HCT116 (cell line): ENCODE measurements around the gene CNOT10.

Experiments
- CEBPB ChIP-seq: IDR thresholded peaks from 2 replicates; pipeline ENCODE4 v1.6.1; 2012; ENCODE audit warnings: low read depth
- CTCF ChIP-seq, 3 experiments: fragments of 200-600 bp in 1 of 3; sonication (generic) in 1 of 3; IDR thresholded peaks in 2 of 3; conservative IDR thresholded peaks in 1 of 3; 2 replicates each; pipeline ENCODE4 v1.5.1; 2012 to 2017; ENCODE audit warnings: low read depth in 2 of 3, low read length in 2 of 3, antibody characterized with exemption in 1 of 3, borderline replicate concordance in 1 of 3, control low read depth in 1 of 3, mild to moderate bottlenecking in 1 of 3, mixed read lengths in 1 of 3, mixed run types in 1 of 3, moderate library complexity in 1 of 3; ENCODE audit not compliant: insufficient read depth in 1 of 3
- ELF1 ChIP-seq: IDR thresholded peaks from 2 replicates; pipeline ENCODE4 v1.6.1; 2012; ENCODE audit warnings: low read depth, borderline replicate concordance
- EZH2phosphoT487 ChIP-seq: fragments of 200-600 bp; IDR thresholded peaks from 2 replicates; pipeline ENCODE4 v1.6.1; 2018; ENCODE audit warnings: antibody characterized with exemption, borderline replicate concordance
- POLR2A ChIP-seq: IDR thresholded peaks from 2 replicates; pipeline ENCODE4 v1.7.0; 2011; ENCODE audit warnings: borderline replicate concordance; ENCODE audit not compliant: insufficient read depth, insufficient read length; ENCODE audit errors: extremely low read depth
- POLR2AphosphoS5 ChIP-seq: IDR thresholded peaks from 2 replicates; pipeline ENCODE4 v1.6.1; 2011; ENCODE audit warnings: mild to moderate bottlenecking, low read depth, low read length, moderate library complexity
- RAD21 ChIP-seq: IDR thresholded peaks from 2 replicates; pipeline ENCODE4 v1.6.1; 2012; ENCODE audit warnings: low read depth, mild to moderate bottlenecking
- SIN3A ChIP-seq: IDR thresholded peaks from 2 replicates; pipeline ENCODE4 v1.6.1; 2012; ENCODE audit warnings: low read depth
- TCF7L2 ChIP-seq: IDR thresholded peaks from 2 replicates; pipeline ENCODE4 v1.7.0; 2011; ENCODE audit warnings: borderline replicate concordance, inconsistent platforms; ENCODE audit not compliant: insufficient read depth, insufficient read length; ENCODE audit errors: extremely low read depth
- ZNF274 ChIP-seq: fragments of 200-500 bp; sonication (Bioruptor generic); IDR thresholded peaks from 2 replicates; pipeline ENCODE4 v1.6.1; 2014; ENCODE audit warnings: mild to moderate bottlenecking, low read depth, low read length, inconsistent platforms
- TF ChIP-seq, protein P1 (sequence below): IDR thresholded peaks from 2 replicates; pipeline ENCODE4 v1.6.1; 2012

GRCh38 chr3:32759342-32759741 is 74.4 kb downstream of the CNOT10 start:
- TF ChIP-seq EZH2phosphoT487 (no peak), TCF7L2 (no peak), CTCF (IDR thresholded peaks at IDR 0.05 in 2 of 3, conservative IDR thresholded peaks at IDR 0.05 in 1 of 3; ENCODE audit: borderline replicate concordance in 1 of 3, insufficient read depth in 1 of 3, low read depth in 2 of 3, low read length in 2 of 3) (no peak), POLR2AphosphoS5 (no peak), RAD21 (no peak), POLR2A (no peak), ZNF274 (no peak), SIN3A (no peak), ELF1 (no peak), CEBPB (no peak)
- TF ChIP-seq, protein P1, sequence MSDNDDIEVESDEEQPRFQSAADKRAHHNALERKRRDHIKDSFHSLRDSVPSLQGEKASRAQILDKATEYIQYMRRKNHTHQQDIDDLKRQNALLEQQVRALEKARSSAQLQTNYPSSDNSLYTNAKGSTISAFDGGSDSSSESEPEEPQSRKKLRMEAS: no peak
